ENCODE measurements around the gene SCARF1. TPM values are rescaled to one million over a fixed set of nuclear protein-coding genes. Genes with fewer than 3 reads are reported as not detected.

Gene SCARF1
- total RNA-seq, 3 donors from 2014 or later, result 13.1 to 17.8 (median 14.8) TPM

- intact Hi-C loops (cut with DNase I, micrococcal nuclease), result no loop called here
- DNase-seq (no peak), ATAC-seq (no peak)
- H3K4me3 ChIP-seq, result no peak overlapping the region
- TF ChIP-seq CTCF (IDR thresholded peaks at IDR 0.05), result no peak
- H3K9me3 ChIP-seq, result no peaks in the 10 kb centered on the region
- H3K4me1 ChIP-seq (ENCODE audit: low read depth), result peaks cover 10% of the 10 kb centered on the region
- H3K36me3 ChIP-seq (ENCODE audit: low read depth), result no peaks in the 10 kb centered on the region
Measured at GRCh38 chr17:1623057-1623630, 22.4 kb downstream of the SCARF1 start.

- no peak for ATAC-seq
- DNase-seq, result no peak
- no peak for TF ChIP-seq CTCF (IDR thresholded peaks at IDR 0.05)
- H3K9me3 ChIP-seq, result no peaks in the 10 kb centered on the region
- peaks cover 12% of the 10 kb centered on the region for H3K4me1 ChIP-seq (ENCODE audit: low read depth)
- no peaks in the 10 kb centered on the region for H3K36me3 ChIP-seq (ENCODE audit: low read depth)
- H3K4me3 ChIP-seq, result no peak overlapping the region
- intact Hi-C loops (cut with DNase I, micrococcal nuclease), result no loop called here
Measured at GRCh38 chr17:1621273-1621954, 24.1 kb downstream of the SCARF1 start.

- intact Hi-C loops (cut with DNase I, micrococcal nuclease), result no loop called here
- Histone ChIP-seq H3K4me3 (no peak overlapping the region), H3K4me1 (ENCODE audit: low read depth) (peaks cover 12% of the 10 kb centered on the region), H3K9me3 (no peaks in the 10 kb centered on the region), H3K36me3 (ENCODE audit: low read depth) (no peaks in the 10 kb centered on the region)
- DNase-seq (no peak), ATAC-seq (no peak)
- no peak for TF ChIP-seq CTCF (IDR thresholded peaks at IDR 0.05)
Measured at GRCh38 chr17:1620486-1620885, 25.0 kb downstream of the SCARF1 start.

- Histone ChIP-seq H3K9me3 (no peaks in the 10 kb centered on the region), H3K4me1 (ENCODE audit: low read depth) (peaks cover 12% of the 10 kb centered on the region), H3K4me3 (no peak overlapping the region), H3K36me3 (ENCODE audit: low read depth) (no peaks in the 10 kb centered on the region)
- DNase-seq (peak; percentile 85 to 86 (median 86)), ATAC-seq (peak; percentile 95)
- TF ChIP-seq CTCF (IDR thresholded peaks at IDR 0.05), result peak; percentile 23
- intact Hi-C loops (cut with DNase I, micrococcal nuclease), result no loop called here
Measured at GRCh38 chr17:1617620-1618174, 27.8 kb downstream of the SCARF1 start.

- Histone ChIP-seq H3K9me3 (no peaks in the 10 kb centered on the region), H3K4me1 (ENCODE audit: low read depth) (peaks cover 9% of the 10 kb centered on the region), H3K4me3 (no peak overlapping the region), H3K36me3 (ENCODE audit: low read depth) (no peaks in the 10 kb centered on the region)
- intact Hi-C loops (cut with DNase I, micrococcal nuclease), result no loop called here
- DNase-seq (no peak), ATAC-seq (no peak)
- no peak for TF ChIP-seq CTCF (IDR thresholded peaks at IDR 0.05)
Measured at GRCh38 chr17:1616101-1616500, 29.4 kb downstream of the SCARF1 start.

Data from mucosa of descending colon (tissue), 3 donors.